ENCODE results near the gene AP2A2. TPM values are rescaled to one million over a fixed set of nuclear protein-coding genes. Genes with fewer than 3 reads are reported as not detected.

AP2A2 gene
- total and polyA plus RNA-seq, 2 donors (not counting 1 experiment from before 2014, with no cell fraction given): 53.1 to 57.0 TPM

GRCh38 chr11:1010551-1011319, 85.1 kb downstream of the AP2A2 start:
- H3K4me1 Mint-ChIP-seq: no peaks in the 10 kb centered on the region
- TF ChIP-seq EZH2 (IDR thresholded peaks at IDR 0.05; ENCODE audit: borderline replicate concordance, insufficient read depth, low read depth, low read length, poor library complexity, severe bottlenecking): no peak
- no peak for TF ChIP-seq CTCF (IDR thresholded peaks at IDR 0.05)
- H4K20me1 ChIP-seq (ENCODE audit: control insufficient read depth, insufficient read depth, low read length, poor library complexity, severe bottlenecking): no peaks in the 10 kb centered on the region
- no peak overlapping the region for H3K9ac ChIP-seq (ENCODE audit: low read length)
- no peak overlapping the region for H3K27ac Mint-ChIP-seq
- H3K79me2 ChIP-seq (ENCODE audit: control insufficient read depth, insufficient read depth, low read length): peaks cover 1% of the 10 kb centered on the region
- H3K27me3 Mint-ChIP-seq: no peaks in the 10 kb centered on the region
- ChIA-PET CTCF (no interaction called here), POLR2A (no interaction called here)
- H3K4me3 ChIP-seq (ENCODE audit: control extremely low read depth in 1 of 5, extremely low read depth in 1 of 5, insufficient read depth in 1 of 5, low read depth in 2 of 5, low read length in 4 of 5): no peak overlapping the region
- WGBS (ENCODE audit: insufficient coverage): 94% methylated on average over 34 of the region's 35 CpGs
- H3K4me2 ChIP-seq (replicated peaks; ENCODE audit: low read depth, low read length, poor library complexity, severe bottlenecking): no peak overlapping the region
- intact Hi-C loops (cut with micrococcal nuclease): no loop called here
- H3K27me3 ChIP-seq (replicated peaks in 1 of 4; ENCODE audit: control extremely low read depth in 1 of 4, control insufficient read depth in 3 of 4, insufficient read depth in 4 of 4, low read length in 3 of 4): no peaks in the 10 kb centered on the region
- DNase-seq (no peak), ATAC-seq (ENCODE audit: low read depth) (no peak)
- H3K9me3 ChIP-seq (ENCODE audit: control extremely low read depth in 1 of 3, control insufficient read depth in 2 of 3, insufficient read depth in 1 of 3, low read length in 2 of 3): no peaks in the 10 kb centered on the region
- H2AFZ ChIP-seq (ENCODE audit: insufficient read depth, low read depth, low read length, poor library complexity, severe bottlenecking): no peak overlapping the region
- H3K4me1 ChIP-seq (ENCODE audit: control insufficient read depth in 2 of 2, insufficient read depth in 2 of 2, low read length in 2 of 2): no peaks in the 10 kb centered on the region
- no peak overlapping the region for H3K4me3 Mint-ChIP-seq
- H3K9me3 Mint-ChIP-seq (ENCODE audit: insufficient read depth): no peaks in the 10 kb centered on the region
- H3K27ac ChIP-seq (ENCODE audit: low read length in 2 of 2): no peak overlapping the region
- H3K36me3 ChIP-seq (replicated peaks in 1 of 2; ENCODE audit: control extremely low read depth in 1 of 2, control insufficient read depth in 1 of 2, extremely low read depth in 1 of 2, insufficient read depth in 2 of 2, low read length in 1 of 2): peaks cover 0 to 35% of the 10 kb centered on the region in 2 experiments

- intact Hi-C loops (cut with micrococcal nuclease): no loop called here
- H2AFZ ChIP-seq (ENCODE audit: insufficient read depth, low read depth, low read length, poor library complexity, severe bottlenecking): no peak overlapping the region
- H3K4me3 ChIP-seq (ENCODE audit: control extremely low read depth in 1 of 5, extremely low read depth in 1 of 5, insufficient read depth in 1 of 5, low read depth in 2 of 5, low read length in 4 of 5): no peak overlapping the region
- ATAC-seq (ENCODE audit: low read depth) (no peak), DNase-seq (no peak)
- H3K9ac ChIP-seq (ENCODE audit: low read length): no peak overlapping the region
- no peaks in the 10 kb centered on the region for H3K27me3 Mint-ChIP-seq
- 92% methylated on average over 14 of the region's 17 CpGs for WGBS (ENCODE audit: insufficient coverage)
- no peak overlapping the region for H3K4me3 Mint-ChIP-seq
- CTCF ChIA-PET: no interaction called here
- peaks cover 0 to 31% of the 10 kb centered on the region in 2 experiments for H3K36me3 ChIP-seq (replicated peaks in 1 of 2; ENCODE audit: control extremely low read depth in 1 of 2, control insufficient read depth in 1 of 2, extremely low read depth in 1 of 2, insufficient read depth in 2 of 2, low read length in 1 of 2)
- H3K4me1 ChIP-seq (ENCODE audit: control insufficient read depth in 2 of 2, insufficient read depth in 2 of 2, low read length in 2 of 2): no peaks in the 10 kb centered on the region
- POLR2A ChIA-PET: no interaction called here
- peaks cover 3% of the 10 kb centered on the region for H3K79me2 ChIP-seq (ENCODE audit: control insufficient read depth, insufficient read depth, low read length)
- no peaks in the 10 kb centered on the region for H3K27me3 ChIP-seq (replicated peaks in 1 of 4; ENCODE audit: control extremely low read depth in 1 of 4, control insufficient read depth in 3 of 4, insufficient read depth in 4 of 4, low read length in 3 of 4)
- no peak overlapping the region for H3K27ac ChIP-seq (ENCODE audit: low read length in 2 of 2)
- H3K9me3 ChIP-seq (ENCODE audit: control extremely low read depth in 1 of 3, control insufficient read depth in 2 of 3, insufficient read depth in 1 of 3, low read length in 2 of 3): no peaks in the 10 kb centered on the region
- H3K4me2 ChIP-seq (replicated peaks; ENCODE audit: low read depth, low read length, poor library complexity, severe bottlenecking): no peak overlapping the region
- H4K20me1 ChIP-seq (ENCODE audit: control insufficient read depth, insufficient read depth, low read length, poor library complexity, severe bottlenecking): no peaks in the 10 kb centered on the region
- H3K4me1 Mint-ChIP-seq: no peaks in the 10 kb centered on the region
- no peak for TF ChIP-seq EZH2 (IDR thresholded peaks at IDR 0.05; ENCODE audit: borderline replicate concordance, insufficient read depth, low read depth, low read length, poor library complexity, severe bottlenecking)
- no peak for TF ChIP-seq CTCF (IDR thresholded peaks at IDR 0.05)
- no peaks in the 10 kb centered on the region for H3K9me3 Mint-ChIP-seq (ENCODE audit: insufficient read depth)
- no peak overlapping the region for H3K27ac Mint-ChIP-seq
Measured at GRCh38 chr11:1011320-1011698, 85.6 kb downstream of the AP2A2 start.

Measured in B cell (primary cell).